ENCODE results near the gene UTP15.

UTP15 gene

GRCh38 chr5:73623901-73624404 is 58.4 kb downstream of the UTP15 start:
- DNase-seq (ENCODE audit: low read depth): no peak

DNA sequence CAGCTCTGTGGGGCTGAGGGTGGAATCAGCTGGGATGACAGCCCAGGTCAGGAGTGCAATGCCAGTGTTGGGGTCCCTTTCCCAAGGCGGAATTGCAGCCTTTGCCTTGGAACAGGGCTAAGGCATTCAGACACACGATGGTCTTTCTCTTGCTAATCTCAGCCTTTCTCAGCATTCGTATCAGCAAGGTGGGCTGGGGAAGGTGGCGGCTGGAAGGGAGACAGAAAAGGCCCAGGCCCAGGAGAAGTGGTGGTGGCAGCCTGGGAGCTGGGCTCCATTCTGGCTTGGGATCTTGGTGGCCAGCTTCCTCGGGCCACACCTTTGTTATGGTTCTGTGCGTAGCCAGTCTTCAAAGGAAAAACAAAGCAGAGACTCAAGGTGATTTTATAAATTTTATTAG is 59.3 kb downstream of the UTP15 start:
- no peak for DNase-seq (ENCODE audit: low read depth)

- no peak for DNase-seq (ENCODE audit: low read depth)
Measured at GRCh38 chr5:73625372-73625943, 59.9 kb downstream of the UTP15 start.

DNA sequence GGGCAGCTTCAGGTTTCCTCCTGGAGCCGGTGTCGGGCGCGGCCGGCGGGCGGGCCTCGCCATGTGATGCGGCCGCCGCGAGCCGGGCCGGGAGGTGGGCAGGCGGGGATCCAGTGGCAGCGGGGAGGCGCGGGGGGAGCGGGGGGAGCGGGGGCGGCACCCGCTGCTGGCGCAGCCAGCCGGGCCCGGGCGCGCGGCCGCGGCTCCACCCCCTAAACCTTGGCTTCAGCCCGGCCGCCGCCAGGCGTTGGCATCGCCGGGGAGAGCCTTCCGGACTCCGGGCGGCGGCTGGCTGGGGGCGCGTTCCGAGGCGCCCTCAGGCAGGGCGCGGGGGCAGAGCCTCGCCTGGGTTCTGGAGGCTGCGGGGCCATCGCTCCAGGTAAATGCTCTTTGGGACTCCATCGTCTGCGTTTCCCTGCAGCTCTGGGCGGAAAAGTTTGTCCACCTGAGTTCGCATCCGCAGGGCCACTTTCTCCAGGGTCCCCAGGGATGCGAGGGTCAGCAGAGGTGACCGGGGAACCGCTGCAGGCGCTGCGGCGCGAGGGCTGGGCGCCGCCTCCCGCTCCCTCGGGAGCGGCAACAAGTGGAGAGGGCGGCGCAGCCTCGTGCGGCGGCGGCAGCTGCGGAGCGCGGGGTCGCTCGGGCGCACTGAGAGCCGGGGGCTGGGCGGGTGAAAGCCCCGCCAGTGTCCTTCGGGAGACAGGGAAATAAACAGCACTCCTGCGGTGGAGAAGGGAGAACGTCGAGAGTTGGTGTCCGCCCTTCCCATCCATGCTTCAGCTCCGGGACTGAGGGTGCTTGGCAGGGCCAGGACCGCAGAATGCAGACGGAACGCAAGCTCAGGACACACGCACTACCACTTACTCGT is 60.6 kb downstream of the UTP15 start, which contains the start of gene ARHGEF28:
Gene ARHGEF28, plus strand, starts transcription at position 253 of the 868 bp plus-strand sequence. CDS start 58,656 bp downstream, outside the sequence.
- DNase-seq (ENCODE audit: low read depth): no peak

DNA sequence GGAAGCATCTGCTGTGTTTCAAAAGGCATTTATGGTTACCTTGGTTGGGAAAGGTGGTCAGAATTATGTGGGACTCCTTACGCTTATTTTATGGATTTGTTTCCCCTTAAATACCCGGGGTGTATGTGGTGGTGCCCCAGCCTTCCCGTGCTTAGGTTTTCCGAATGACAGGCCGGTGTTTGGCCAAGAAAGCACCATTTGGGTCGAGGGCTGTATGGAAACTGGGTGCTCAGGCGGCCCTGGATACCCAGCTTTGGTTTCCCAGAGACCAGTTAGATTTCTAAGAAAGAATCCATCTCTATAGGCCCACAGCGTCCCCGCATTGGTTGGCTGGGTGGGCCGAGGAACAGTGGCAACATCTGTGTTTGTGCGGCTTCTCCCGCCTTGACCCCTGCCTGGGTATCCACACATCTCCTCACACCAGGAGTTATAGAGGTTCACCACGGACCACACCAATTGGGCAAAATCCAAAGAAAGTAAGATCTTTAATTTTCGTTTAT is 61.3 kb downstream of the UTP15 start:
- no peak for DNase-seq (ENCODE audit: low read depth)

- no peak for DNase-seq (ENCODE audit: low read depth)
Measured at GRCh38 chr5:73629456-73629855, 63.9 kb downstream of the UTP15 start.

DNA sequence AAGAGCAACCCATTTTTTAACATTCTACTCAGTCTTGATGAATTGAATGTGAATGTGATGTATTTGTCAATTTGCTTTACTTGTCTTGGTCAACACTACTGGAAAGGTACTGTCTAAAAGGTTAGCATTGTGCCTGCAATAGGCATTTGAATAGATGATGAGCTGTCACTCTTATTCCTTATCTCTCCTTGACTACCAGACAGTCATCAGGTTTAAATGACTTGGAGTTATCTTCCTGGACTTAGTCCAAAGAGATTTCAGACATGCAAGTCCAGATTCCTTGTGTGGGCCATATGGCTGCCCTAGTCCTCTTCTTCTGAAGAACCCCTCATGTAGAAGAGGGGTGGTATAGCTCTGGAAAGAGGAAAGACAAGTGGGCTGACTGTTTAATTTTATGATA is 65.2 kb downstream of the UTP15 start:
- DNase-seq (ENCODE audit: low read depth): no peak

GRCh38 chr5:73631500-73631899 is 66.0 kb downstream of the UTP15 start:
- no peak for DNase-seq (ENCODE audit: low read depth)

Data from CMK (cell line).